ENCODE data around the gene KIF21B. TPM values are rescaled to one million over a fixed set of nuclear protein-coding genes. Genes with fewer than 3 reads are reported as not detected.
"Not testable (repeated sequence)": the region's sequence is repeated elsewhere in the genome, so short reads cannot be mapped to it uniquely, and the experiment has no call there.

Gene KIF21B
- total RNA-seq, 1 experiment from 2014 or later = 0.60 TPM

DNA sequence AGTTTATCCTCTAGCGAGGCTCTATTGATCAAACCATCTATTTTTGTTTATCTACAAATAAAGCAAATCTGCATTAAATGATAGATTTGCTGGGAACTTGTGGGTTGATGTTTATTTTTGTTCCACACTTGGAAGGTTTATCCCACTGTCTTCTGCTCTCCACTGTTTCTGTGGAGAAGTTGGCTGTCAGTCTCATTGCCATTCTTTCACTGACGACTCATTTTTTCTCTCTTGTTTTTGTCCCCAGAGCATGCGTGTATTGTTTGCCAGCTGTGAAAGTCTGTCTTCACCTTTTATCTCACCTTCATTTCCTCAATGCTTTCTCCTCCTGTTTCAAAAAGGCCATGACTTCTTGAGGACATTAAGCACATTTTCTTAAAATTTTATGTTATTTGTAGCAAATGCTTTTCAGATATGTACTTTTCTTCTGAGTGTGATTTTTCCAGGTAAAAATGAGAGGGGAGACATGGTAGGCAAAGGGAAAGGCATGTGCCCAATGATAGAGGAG is 76.4 kb downstream of the KIF21B start:
- intact Hi-C loops (cut with micrococcal nuclease; ENCODE audit: unreplicated experiment) = no loop called here
- no peaks in the 10 kb centered on the region for H3K27me3 ChIP-seq (replicated peaks; ENCODE audit: insufficient read depth, low read depth, low read length, poor library complexity)
- BruUV-seq (replicated peaks) = no TSS peak
- no peak overlapping the region for H3K4me3 ChIP-seq (ENCODE audit: low read depth, low read length, poor library complexity, severe bottlenecking)
- DNase-seq (ENCODE audit: low spot score) = no peak
- no peaks in the 10 kb centered on the region for H3K4me1 ChIP-seq (ENCODE audit: insufficient read depth, low read length, poor library complexity, severe bottlenecking)
- TF ChIP-seq EZH2 (IDR thresholded peaks at IDR 0.05; ENCODE audit: borderline replicate concordance, low read depth, low read length, poor library complexity, severe bottlenecking) = no peak
- TF ChIP-seq, protein P1, sequence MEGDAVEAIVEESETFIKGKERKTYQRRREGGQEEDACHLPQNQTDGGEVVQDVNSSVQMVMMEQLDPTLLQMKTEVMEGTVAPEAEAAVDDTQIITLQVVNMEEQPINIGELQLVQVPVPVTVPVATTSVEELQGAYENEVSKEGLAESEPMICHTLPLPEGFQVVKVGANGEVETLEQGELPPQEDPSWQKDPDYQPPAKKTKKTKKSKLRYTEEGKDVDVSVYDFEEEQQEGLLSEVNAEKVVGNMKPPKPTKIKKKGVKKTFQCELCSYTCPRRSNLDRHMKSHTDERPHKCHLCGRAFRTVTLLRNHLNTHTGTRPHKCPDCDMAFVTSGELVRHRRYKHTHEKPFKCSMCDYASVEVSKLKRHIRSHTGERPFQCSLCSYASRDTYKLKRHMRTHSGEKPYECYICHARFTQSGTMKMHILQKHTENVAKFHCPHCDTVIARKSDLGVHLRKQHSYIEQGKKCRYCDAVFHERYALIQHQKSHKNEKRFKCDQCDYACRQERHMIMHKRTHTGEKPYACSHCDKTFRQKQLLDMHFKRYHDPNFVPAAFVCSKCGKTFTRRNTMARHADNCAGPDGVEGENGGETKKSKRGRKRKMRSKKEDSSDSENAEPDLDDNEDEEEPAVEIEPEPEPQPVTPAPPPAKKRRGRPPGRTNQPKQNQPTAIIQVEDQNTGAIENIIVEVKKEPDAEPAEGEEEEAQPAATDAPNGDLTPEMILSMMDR (conservative IDR thresholded peaks at IDR 0.05; ENCODE audit: low read depth, low read length) = no peak
- ChIA-PET POLR2A (ENCODE audit: low non-redundant PET) (no interaction called here), CTCF (no interaction called here)
- peaks cover 11% of the 10 kb centered on the region for H3K9me3 ChIP-seq (ENCODE audit: low read depth, low read length, poor library complexity, severe bottlenecking)
- H3K36me3 ChIP-seq (ENCODE audit: insufficient read depth, low read length, poor library complexity, severe bottlenecking) = no peaks in the 10 kb centered on the region
- no peak overlapping the region for H3K27ac ChIP-seq (ENCODE audit: low read depth, low read length, poor library complexity, severe bottlenecking)

- intact Hi-C loops (cut with micrococcal nuclease; ENCODE audit: unreplicated experiment) = no loop called here
- no peak for DNase-seq (ENCODE audit: low spot score)
- Histone ChIP-seq H3K4me3 (ENCODE audit: low read depth, low read length, poor library complexity, severe bottlenecking) (no peak overlapping the region), H3K9me3 (ENCODE audit: low read depth, low read length, poor library complexity, severe bottlenecking) (peaks cover 11% of the 10 kb centered on the region), H3K27ac (ENCODE audit: low read depth, low read length, poor library complexity, severe bottlenecking) (no peak overlapping the region), H3K27me3 (replicated peaks; ENCODE audit: insufficient read depth, low read depth, low read length, poor library complexity) (no peaks in the 10 kb centered on the region), H3K4me1 (ENCODE audit: insufficient read depth, low read length, poor library complexity, severe bottlenecking) (no peaks in the 10 kb centered on the region), H3K36me3 (ENCODE audit: insufficient read depth, low read length, poor library complexity, severe bottlenecking) (no peaks in the 10 kb centered on the region)
- TF ChIP-seq, protein P1 (conservative IDR thresholded peaks at IDR 0.05; ENCODE audit: low read depth, low read length) = no peak
- TF ChIP-seq EZH2 (IDR thresholded peaks at IDR 0.05; ENCODE audit: borderline replicate concordance, low read depth, low read length, poor library complexity, severe bottlenecking) = no peak
- no TSS peak for BruUV-seq (replicated peaks)
- CTCF ChIA-PET = no interaction called here
- POLR2A ChIA-PET (ENCODE audit: low non-redundant PET) = no interaction called here
Measured at GRCh38 chr1:200945111-200945510, 78.4 kb downstream of the KIF21B start.

- TF ChIP-seq, protein P1 (conservative IDR thresholded peaks at IDR 0.05; ENCODE audit: low read depth, low read length) = no peak
- no peak for TF ChIP-seq EZH2 (IDR thresholded peaks at IDR 0.05; ENCODE audit: borderline replicate concordance, low read depth, low read length, poor library complexity, severe bottlenecking)
- no peaks in the 10 kb centered on the region for H3K9me3 ChIP-seq (ENCODE audit: low read depth, low read length, poor library complexity, severe bottlenecking)
- intact Hi-C loops (cut with micrococcal nuclease; ENCODE audit: unreplicated experiment) = no loop called here
- ChIA-PET POLR2A (ENCODE audit: low non-redundant PET) (no interaction called here), CTCF (no interaction called here)
- H3K36me3 ChIP-seq (ENCODE audit: insufficient read depth, low read length, poor library complexity, severe bottlenecking) = no peaks in the 10 kb centered on the region
- no peaks in the 10 kb centered on the region for H3K4me1 ChIP-seq (ENCODE audit: insufficient read depth, low read length, poor library complexity, severe bottlenecking)
- H3K27me3 ChIP-seq (replicated peaks; ENCODE audit: insufficient read depth, low read depth, low read length, poor library complexity) = no peaks in the 10 kb centered on the region
- no peak for DNase-seq (ENCODE audit: low spot score)
- BruUV-seq (replicated peaks) = no TSS peak
- no peak overlapping the region for H3K27ac ChIP-seq (ENCODE audit: low read depth, low read length, poor library complexity, severe bottlenecking)
- no peak overlapping the region for H3K4me3 ChIP-seq (ENCODE audit: low read depth, low read length, poor library complexity, severe bottlenecking)
Measured at GRCh38 chr1:200938955-200939354, 84.6 kb downstream of the KIF21B start.

GRCh38 chr1:200935286-200935962 is 88.1 kb downstream of the KIF21B start:
- DNase-seq (ENCODE audit: low spot score); H3K27ac ChIP-seq (ENCODE audit: low read depth, low read length, poor library complexity, severe bottlenecking); H3K4me1 ChIP-seq (ENCODE audit: insufficient read depth, low read length, poor library complexity, severe bottlenecking); H3K4me3 ChIP-seq (ENCODE audit: low read depth, low read length, poor library complexity, severe bottlenecking); BruUV-seq (replicated peaks); H3K27me3 ChIP-seq (replicated peaks; ENCODE audit: insufficient read depth, low read depth, low read length, poor library complexity); CTCF ChIA-PET; H3K9me3 ChIP-seq (ENCODE audit: low read depth, low read length, poor library complexity, severe bottlenecking); intact Hi-C loops (cut with micrococcal nuclease; ENCODE audit: unreplicated experiment); POLR2A ChIA-PET (ENCODE audit: low non-redundant PET); H3K36me3 ChIP-seq (ENCODE audit: insufficient read depth, low read length, poor library complexity, severe bottlenecking): not testable (repeated sequence)

Measured in A673 (cell line).